Stomach (tissue), 9 donors: ENCODE data around the gene DUOX2. TPM values are rescaled to one million over a fixed set of nuclear protein-coding genes. Genes with fewer than 3 reads are reported as not detected.

Source experiments
- DNase-seq, 2 donors: peaks; one replicate each; pipeline versions ENCODE4 v3.0.0 to v3.0.0-alpha.2; 2013 to 2019
- H3K27ac ChIP-seq, 5 donors: fragments of 200-600 bp in 4 of 5; sonication (generic) in 4 of 5; one replicate each; pipeline ENCODE4 v1.5.1; 2013 to 2019; ENCODE audit warnings: mild to moderate bottlenecking in 1 of 5, moderate library complexity in 1 of 5
- H3K27me3 ChIP-seq, 3 donors: fragments of 200-600 bp; sonication (generic); one replicate each; pipeline ENCODE4 v1.5.1; 2017 to 2019; ENCODE audit warnings: mixed run types in 1 of 3
- H3K36me3 ChIP-seq, 4 donors: fragments of 200-600 bp; sonication (generic); 1 replicate in 3 of 4; 2 replicates in 1 of 4; pipeline ENCODE4 v1.5.1; 2016 to 2019
- H3K4me1 ChIP-seq, 4 donors: fragments of 200-600 bp; sonication (generic); one replicate each; pipeline ENCODE4 v1.5.1; 2016 to 2019
- H3K4me3 ChIP-seq, 4 donors: fragments of 200-600 bp; sonication (generic) in 3 of 4; one replicate each; pipeline ENCODE4 v1.5.1; 2016 to 2019; ENCODE audit warnings: mild to moderate bottlenecking in 1 of 4
- H3K9me3 ChIP-seq, 4 donors: fragments of 200-600 bp; sonication (generic); one replicate each; pipeline ENCODE4 v1.5.1; 2016 to 2019
- CTCF ChIP-seq, 7 experiments: fragments of 450-650 bp in 4 of 7; fragments of 200-600 bp in 3 of 7; sonication (generic) in 3 of 7; IDR thresholded peaks; one replicate each; pipeline ENCODE4 v1.5.1; 2016 to 2019; ENCODE audit warnings: antibody characterized with exemption in 7 of 7, control low read depth in 2 of 7, mild to moderate bottlenecking in 1 of 7
- EP300 ChIP-seq: sonication (generic); formaldehyde crosslinking; IDR thresholded peaks from one replicate; pipeline ENCODE4 v1.6.1; 2017; ENCODE audit warnings: antibody characterized with exemption
- POLR2A ChIP-seq, 4 donors: fragments of 450-650 bp; IDR thresholded peaks; one replicate each; pipeline ENCODE4 v1.6.1; 2016; ENCODE audit warnings: antibody characterized with exemption in 4 of 4, control low read depth in 2 of 4, mild to moderate bottlenecking in 1 of 4, moderate library complexity in 1 of 4
- POLR2AphosphoS5 ChIP-seq, 3 donors: sonication (generic); formaldehyde crosslinking; IDR thresholded peaks; one replicate each; pipeline ENCODE4 v1.6.1; 2016; ENCODE audit warnings: antibody characterized with exemption in 3 of 3
- WGBS, 5 donors: extraction: QIAGEN DNeasy Blood & Tissue Kit in 3 of 5; methylation state at CpG; one replicate each; pipeline versions ENCODE4 v1.1.5 to v1.1.7; 2013 to 2018; 5-methylcytosine and 5-hydroxymethylcytosine counted together
- intact Hi-C: fragments of 100-400 bp; cut with DNase I; formaldehyde crosslinking; loops from one replicate; pipeline ENCODE4 v1.15.1; 2023; ENCODE audit warnings: low total_unique reads
- polyA plus RNA-seq, 3 donors: library from polyadenylated mRNA; stranded (reverse); fragments of 200-250 nt; gene quantifications; one replicate each; pipeline ENCODE4 v1.2.3, GENCODE V29; 2013
- total RNA-seq, 5 donors: library from RNA; depleted of rRNA; stranded (reverse); fragments of >200 nt; gene quantifications; one replicate each; pipeline versions ENCODE4 v1.1.0 to v1.2.3, GENCODE V29; 2014 to 2016
- donor health status: healthy with polysubstance abuse.
- donor health status: Bipolar disorder and iron deficiency.
- donor health status: healthy.

Gene DUOX2
- total and polyA plus RNA-seq, 8 donors = 1.2 to 445 (median 54.5) TPM

- intact Hi-C loops = no loop called here
- WGBS, 5 donors = 77 to 90% (median 86%) methylated on average over 3 to 5 of the region's 5 CpGs
- H3K36me3 ChIP-seq = no peaks in the 10 kb centered on the region
- no peak overlapping the region for H3K27ac ChIP-seq
- DNase-seq = no peak
- no peak for TF ChIP-seq POLR2A (IDR thresholded peaks at IDR 0.05)
- no peak for TF ChIP-seq EP300
- H3K9me3 ChIP-seq = no peaks in the 10 kb centered on the region
- H3K4me1 ChIP-seq = peaks cover 20 to 40% (median 32%) of the 10 kb centered on the region in 4 donors
- peaks cover 17 to 91% (median 40%) of the 10 kb centered on the region in 3 donors for H3K27me3 ChIP-seq
- no peak overlapping the region for H3K4me3 ChIP-seq
Measured at GRCh38 chr15:45118996-45119395, 5.0 kb upstream of the DUOX2 start.

- Histone ChIP-seq H3K27me3 (peaks cover 17 to 96% (median 48%) of the 10 kb centered on the region in 3 donors), H3K36me3 (no peaks in the 10 kb centered on the region), H3K27ac (no peak overlapping the region), H3K9me3 (no peaks in the 10 kb centered on the region), H3K4me1 (peaks cover 25 to 47% (median 39%) of the 10 kb centered on the region in 4 donors), H3K4me3 (peak overlapping the region; percentile 18 to 52 (median 32))
- TF ChIP-seq EP300 = no peak
- TF ChIP-seq CTCF (IDR thresholded peaks at IDR 0.05) = peak in 5 of 7 experiments; percentile 90 to 96 (median 94)
- TF ChIP-seq POLR2A (IDR thresholded peaks at IDR 0.05) = no peak
- TF ChIP-seq POLR2AphosphoS5 (IDR thresholded peaks at IDR 0.05) = peak in 1 of 3 donors; percentile 71
- intact Hi-C loops = no loop called here
- 1 to 2% (median 1%) methylated on average over 14 of the region's 14 CpGs for WGBS, 5 donors
- peak; percentile 92 to 97 for DNase-seq
Measured at GRCh38 chr15:45118131-45118588, 4.2 kb upstream of the DUOX2 start.

- H3K4me3 ChIP-seq = peak overlapping the region; percentile 18 to 52 (median 32)
- peaks cover 21 to 96% (median 54%) of the 10 kb centered on the region in 3 donors for H3K27me3 ChIP-seq
- TF ChIP-seq EP300 (no peak), POLR2AphosphoS5 (IDR thresholded peaks at IDR 0.05) (no peak), POLR2A (IDR thresholded peaks at IDR 0.05) (no peak), CTCF (IDR thresholded peaks at IDR 0.05) (no peak)
- intact Hi-C loops = no loop called here
- no peaks in the 10 kb centered on the region for H3K9me3 ChIP-seq
- H3K36me3 ChIP-seq = no peaks in the 10 kb centered on the region
- peaks cover 31 to 54% (median 46%) of the 10 kb centered on the region in 4 donors for H3K4me1 ChIP-seq
- H3K27ac ChIP-seq = peak overlapping the region in 1 of 5 donors; percentile 4
- 31 to 41% (median 34%) methylated on average over 22 to 33 of the region's 33 CpGs for WGBS, 5 donors
- DNase-seq = no peak
Measured at GRCh38 chr15:45117308-45118130, 3.5 kb upstream of the DUOX2 start.

- H3K4me1 ChIP-seq = peaks cover 38 to 57% (median 53%) of the 10 kb centered on the region in 4 donors
- H3K27me3 ChIP-seq = peaks cover 27 to 99% (median 63%) of the 10 kb centered on the region in 3 donors
- peak overlapping the region in 1 of 5 donors; percentile 4 for H3K27ac ChIP-seq
- TF ChIP-seq POLR2AphosphoS5 (IDR thresholded peaks at IDR 0.05) (no peak), POLR2A (IDR thresholded peaks at IDR 0.05) (no peak), EP300 (no peak), CTCF (IDR thresholded peaks at IDR 0.05) (no peak)
- WGBS, 5 donors = 10 to 17% (median 12%) methylated on average over 35 to 65 of the region's 65 CpGs
- H3K36me3 ChIP-seq = no peaks in the 10 kb centered on the region
- H3K4me3 ChIP-seq = peak overlapping the region in 2 of 4 donors; percentile 44 to 52
- DNase-seq = peak in 1 of 2 donors; percentile 38
- intact Hi-C loops = no loop called here
- no peaks in the 10 kb centered on the region for H3K9me3 ChIP-seq
Measured at GRCh38 chr15:45116482-45117307, 2.7 kb upstream of the DUOX2 start.
